Esophagus squamous epithelium (tissue), 4 donors: ENCODE measurements around the gene TEX51.

ENCODE experiments used
- CTCF ChIP-seq, 6 experiments: fragments of 450-650 bp in 4 of 6; fragments of 200-600 bp in 2 of 6; sonication (generic) in 2 of 6; IDR thresholded peaks; one replicate each; pipeline ENCODE4 v1.5.1; 2016 to 2019; ENCODE audit warnings: antibody characterized with exemption in 6 of 6, mild to moderate bottlenecking in 4 of 6, moderate library complexity in 4 of 6
- POLR2A ChIP-seq, 4 donors: fragments of 450-650 bp; IDR thresholded peaks; one replicate each; pipeline ENCODE4 v1.6.1; 2017; ENCODE audit warnings: antibody characterized with exemption in 4 of 4, mild to moderate bottlenecking in 4 of 4, moderate library complexity in 3 of 4

- no peak for TF ChIP-seq POLR2A (IDR thresholded peaks at IDR 0.05)
- no peak for TF ChIP-seq CTCF (IDR thresholded peaks at IDR 0.05)
Measured at GRCh38 chr2:126877041-126877440, 21.6 kb upstream of the TEX51 start.
